Subcutaneous abdominal adipose tissue (tissue), 5 donors: Measurements from ENCODE around the gene TRAK2.

ENCODE experiments used
- H3K27ac ChIP-seq: one replicate; pipeline ENCODE4 v1.7.0; 2013; ENCODE audit warnings: low read depth, mild to moderate bottlenecking, inconsistent platforms, low read length, moderate library complexity
- H3K27me3 ChIP-seq, 5 donors: one replicate each; pipeline ENCODE4 v1.7.0; 2013; ENCODE audit warnings: low read length in 5 of 5, inconsistent platforms in 1 of 5; ENCODE audit not compliant: control insufficient read depth in 5 of 5, insufficient read depth in 4 of 5
- H3K36me3 ChIP-seq, 5 donors: one replicate each; pipeline ENCODE4 v1.7.0; 2013; ENCODE audit warnings: low read length in 5 of 5; ENCODE audit not compliant: control insufficient read depth in 5 of 5, insufficient read depth in 5 of 5
- H3K4me1 ChIP-seq, 5 donors: one replicate each; pipeline ENCODE4 v1.7.0; 2013; ENCODE audit warnings: low read length in 5 of 5, mild to moderate bottlenecking in 3 of 5, moderate library complexity in 1 of 5; ENCODE audit not compliant: control insufficient read depth in 5 of 5, insufficient read depth in 5 of 5
- H3K4me3 ChIP-seq, 5 donors: one replicate each; pipeline ENCODE4 v1.7.0; 2013; ENCODE audit warnings: low read length in 5 of 5, low read depth in 1 of 5
- H3K9ac ChIP-seq, 5 donors: one replicate each; pipeline ENCODE4 v1.7.0; 2013; ENCODE audit warnings: low read length in 5 of 5, mild to moderate bottlenecking in 4 of 5, moderate library complexity in 3 of 5
- H3K9me3 ChIP-seq, 5 donors: one replicate each; pipeline ENCODE4 v1.7.0; 2013; ENCODE audit warnings: low read length in 5 of 5; ENCODE audit not compliant: control insufficient read depth in 5 of 5
- donor health status: healthy.
- donor health status: healthy.
- donor health status: healthy.
- donor health status: healthy.
- donor health status: healthy.

TRAK2 gene

GRCh38 chr2:201349601-201350000, 101.7 kb downstream of the TRAK2 start:
- no peak overlapping the region for H3K9ac ChIP-seq
- no peaks in the 10 kb centered on the region for H3K9me3 ChIP-seq
- H3K4me1 ChIP-seq: peaks cover 2 to 21% (median 13%) of the 10 kb centered on the region in 5 donors
- peaks cover 0 to 20% (median 5%) of the 10 kb centered on the region in 5 donors for H3K36me3 ChIP-seq
- no peak overlapping the region for H3K27ac ChIP-seq
- no peak overlapping the region for H3K4me3 ChIP-seq
- H3K27me3 ChIP-seq: no peaks in the 10 kb centered on the region

DNA sequence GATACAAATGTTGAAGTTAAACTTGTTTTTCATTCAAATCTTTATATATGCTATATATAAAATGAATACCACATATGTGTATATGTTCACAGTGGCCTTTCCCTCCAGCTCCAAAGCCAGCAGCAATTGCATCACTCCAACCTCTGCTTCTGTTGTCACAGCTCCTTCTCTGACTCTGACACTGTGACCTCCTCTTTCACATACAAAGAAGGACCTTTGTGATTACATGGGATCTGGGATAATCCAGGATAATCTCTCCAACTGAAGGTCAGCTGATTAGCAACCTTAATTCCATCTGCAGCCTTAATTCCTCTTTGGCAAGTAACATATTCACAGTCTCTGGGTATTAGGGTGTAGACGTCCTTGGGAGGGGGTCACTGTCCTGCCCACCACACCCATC, 102.5 kb downstream of the TRAK2 start:
- no peak overlapping the region for H3K9ac ChIP-seq
- no peak overlapping the region for H3K4me3 ChIP-seq
- no peaks in the 10 kb centered on the region for H3K27me3 ChIP-seq
- peaks cover 0 to 21% (median 9%) of the 10 kb centered on the region in 5 donors for H3K36me3 ChIP-seq
- H3K27ac ChIP-seq: no peak overlapping the region
- no peaks in the 10 kb centered on the region for H3K9me3 ChIP-seq
- H3K4me1 ChIP-seq: peaks cover 2 to 18% (median 12%) of the 10 kb centered on the region in 5 donors

DNA sequence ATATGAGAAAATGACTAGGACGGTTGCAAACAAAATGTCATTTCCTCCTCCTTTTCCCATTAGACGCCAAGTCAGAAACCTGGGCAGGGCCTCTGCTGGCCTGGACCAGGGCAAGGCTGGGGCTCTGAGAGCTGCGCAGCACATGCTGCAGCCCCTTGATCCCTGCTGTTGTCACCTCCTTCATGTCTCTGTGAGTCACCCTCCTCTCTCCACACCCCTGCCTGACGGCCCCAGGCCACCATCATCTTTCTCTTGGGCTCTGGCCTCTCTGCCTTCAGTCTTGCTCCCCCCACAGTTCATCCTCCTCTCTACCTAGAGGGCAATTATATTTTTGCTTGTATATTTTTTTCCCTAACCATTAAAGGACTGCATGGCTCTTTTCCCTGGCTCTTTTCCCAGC, 104.1 kb downstream of the TRAK2 start:
- no peak overlapping the region for H3K27ac ChIP-seq
- no peak overlapping the region for H3K4me3 ChIP-seq
- peaks cover 0 to 2% (median under 1%) of the 10 kb centered on the region in 5 donors for H3K4me1 ChIP-seq
- no peaks in the 10 kb centered on the region for H3K27me3 ChIP-seq
- peaks cover 0 to 25% (median 16%) of the 10 kb centered on the region in 5 donors for H3K36me3 ChIP-seq
- no peak overlapping the region for H3K9ac ChIP-seq
- H3K9me3 ChIP-seq: no peaks in the 10 kb centered on the region

DNA sequence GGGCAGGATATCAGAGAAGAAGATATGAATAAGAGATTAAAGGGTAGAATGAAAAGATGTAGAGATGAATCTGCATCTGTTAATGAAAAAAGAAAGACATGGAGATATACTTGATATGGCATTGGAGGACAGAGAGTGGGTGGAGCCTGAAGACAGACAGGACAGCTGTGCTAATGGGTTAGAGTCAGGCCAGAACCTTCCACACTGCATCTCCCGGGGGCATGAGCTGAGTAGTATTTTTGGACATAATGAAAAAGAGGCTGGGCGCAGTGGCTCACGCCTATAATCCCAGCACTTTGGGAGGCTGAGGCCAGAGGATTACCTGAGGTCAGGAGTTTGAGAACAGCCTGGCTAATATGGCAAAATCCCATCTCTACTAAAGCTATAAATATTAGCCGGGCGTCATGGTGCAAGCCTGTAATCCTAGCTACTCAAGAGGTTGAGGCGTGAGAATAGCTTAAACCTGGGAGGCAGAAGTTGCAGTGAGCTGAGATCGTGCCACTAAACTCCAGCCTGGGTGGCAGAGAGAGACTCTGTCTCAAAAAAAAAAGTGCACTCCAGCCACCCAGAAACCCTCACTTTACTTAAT, 105.5 kb downstream of the TRAK2 start:
- no peaks in the 10 kb centered on the region for H3K27me3 ChIP-seq
- H3K27ac ChIP-seq: no peak overlapping the region
- H3K9me3 ChIP-seq: no peaks in the 10 kb centered on the region
- no peaks in the 10 kb centered on the region for H3K4me1 ChIP-seq
- peaks cover 0 to 22% (median 16%) of the 10 kb centered on the region in 5 donors for H3K36me3 ChIP-seq
- H3K4me3 ChIP-seq: no peak overlapping the region
- H3K9ac ChIP-seq: no peak overlapping the region

DNA sequence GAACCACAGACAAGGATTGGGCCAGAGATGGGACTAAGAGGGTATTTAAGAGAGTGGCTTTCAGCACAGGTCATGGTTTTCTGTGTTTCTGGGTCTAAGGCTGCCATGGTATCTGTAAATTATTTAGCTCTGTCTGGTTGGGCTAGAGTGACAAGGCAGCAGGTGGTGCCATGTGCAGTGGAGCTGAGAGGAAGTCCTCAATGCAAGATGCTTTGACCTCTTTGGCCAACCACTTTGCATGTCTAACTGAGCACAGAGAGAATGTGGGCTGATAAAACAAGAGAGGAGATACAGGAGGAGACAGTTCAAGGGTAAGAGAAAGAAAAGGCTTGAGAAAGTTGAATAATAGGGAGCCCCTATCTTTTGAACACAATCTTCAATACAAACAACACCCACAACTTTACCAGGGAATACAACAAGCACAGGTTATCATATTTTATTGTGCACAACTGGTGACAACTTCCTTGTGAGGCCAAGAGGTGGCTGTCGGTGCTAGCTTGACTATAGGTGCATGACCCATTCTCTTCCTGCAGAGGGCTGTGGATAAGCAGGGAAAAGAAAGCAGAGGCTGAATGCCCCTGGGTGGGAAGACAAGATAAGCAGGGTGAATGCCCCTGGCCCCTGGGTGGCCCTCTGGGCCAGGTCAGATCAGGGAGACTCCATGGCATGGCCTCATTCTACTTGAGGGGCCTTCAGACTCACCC, 106.4 kb downstream of the TRAK2 start:
- peaks cover 0 to 24% (median 16%) of the 10 kb centered on the region in 5 donors for H3K36me3 ChIP-seq
- H3K4me3 ChIP-seq: no peak overlapping the region
- H3K4me1 ChIP-seq: no peaks in the 10 kb centered on the region
- no peak overlapping the region for H3K9ac ChIP-seq
- no peaks in the 10 kb centered on the region for H3K9me3 ChIP-seq
- no peaks in the 10 kb centered on the region for H3K27me3 ChIP-seq
- H3K27ac ChIP-seq: no peak overlapping the region

DNA sequence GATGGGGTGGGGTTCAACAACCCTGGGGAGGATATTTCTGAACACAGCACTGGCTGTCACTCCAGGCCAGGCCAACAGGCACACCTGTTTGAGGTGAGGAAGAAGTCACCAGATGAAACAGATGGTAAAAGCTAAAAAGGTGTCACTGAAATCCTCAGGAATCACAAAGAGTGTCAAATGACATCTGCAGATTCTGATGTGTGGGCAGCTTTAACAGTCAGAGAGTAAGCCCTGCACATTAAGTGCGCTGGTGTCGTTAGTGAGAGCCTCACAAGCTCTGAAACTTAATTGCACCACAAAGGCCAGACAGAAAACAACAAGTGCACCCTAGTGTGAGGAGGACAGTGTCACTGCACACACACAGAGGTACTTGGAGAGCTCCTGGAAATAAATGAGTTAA, 107.7 kb downstream of the TRAK2 start:
- H3K27ac ChIP-seq: no peak overlapping the region
- H3K4me3 ChIP-seq: no peak overlapping the region
- no peak overlapping the region for H3K9ac ChIP-seq
- no peaks in the 10 kb centered on the region for H3K9me3 ChIP-seq
- no peaks in the 10 kb centered on the region for H3K27me3 ChIP-seq
- H3K36me3 ChIP-seq: peaks cover 0 to 20% (median 16%) of the 10 kb centered on the region in 5 donors
- H3K4me1 ChIP-seq: no peaks in the 10 kb centered on the region

DNA sequence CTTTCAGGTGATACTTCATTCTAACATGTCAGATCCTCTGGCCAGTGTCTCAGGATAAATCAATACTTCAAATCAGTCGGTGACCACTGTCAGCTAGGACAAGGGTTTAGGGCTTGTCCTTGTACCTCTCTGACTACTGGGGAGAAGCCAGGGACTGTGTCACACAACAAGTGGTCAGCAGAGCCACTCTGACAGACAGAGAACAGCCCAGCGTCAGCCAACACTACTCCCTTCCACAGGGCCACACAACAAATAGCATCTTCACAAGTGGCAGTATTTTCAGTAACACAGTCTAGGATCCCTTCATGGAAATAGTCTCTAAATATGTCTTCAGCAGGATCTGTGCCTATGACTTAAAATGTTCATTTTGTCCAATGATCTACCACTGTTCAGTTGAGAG, 108.3 kb downstream of the TRAK2 start:
- H3K9ac ChIP-seq: no peak overlapping the region
- H3K27ac ChIP-seq: no peak overlapping the region
- no peaks in the 10 kb centered on the region for H3K9me3 ChIP-seq
- no peaks in the 10 kb centered on the region for H3K27me3 ChIP-seq
- H3K36me3 ChIP-seq: peaks cover 0 to 18% (median 15%) of the 10 kb centered on the region in 5 donors
- no peak overlapping the region for H3K4me3 ChIP-seq
- H3K4me1 ChIP-seq: no peaks in the 10 kb centered on the region

DNA sequence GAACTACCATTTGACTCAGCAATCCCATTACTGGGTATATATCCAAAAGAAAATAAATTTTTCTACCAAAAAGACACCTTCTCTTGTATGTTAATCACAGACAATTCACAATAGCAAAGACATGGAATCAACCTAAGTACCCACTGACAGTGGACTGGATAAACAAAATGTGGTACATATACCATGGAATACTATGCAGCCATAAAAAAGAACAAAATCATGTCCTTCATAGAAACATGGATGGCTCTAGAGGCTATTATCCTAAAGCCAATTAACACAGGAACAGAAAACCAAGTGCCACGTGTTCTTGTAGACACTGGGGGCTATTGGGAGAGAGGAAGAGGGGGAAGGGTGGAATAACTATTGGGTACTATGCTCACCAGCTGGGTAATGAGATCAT, 121.8 kb downstream of the TRAK2 start:
- Histone ChIP-seq H3K9ac (no peak overlapping the region), H3K36me3 (peaks cover 0 to 16% (median 0%) of the 10 kb centered on the region in 5 donors), H3K9me3 (peaks cover 0 to 14% (median 0%) of the 10 kb centered on the region in 5 donors), H3K27me3 (no peaks in the 10 kb centered on the region), H3K27ac (no peak overlapping the region), H3K4me1 (no peaks in the 10 kb centered on the region), H3K4me3 (no peak overlapping the region)

DNA sequence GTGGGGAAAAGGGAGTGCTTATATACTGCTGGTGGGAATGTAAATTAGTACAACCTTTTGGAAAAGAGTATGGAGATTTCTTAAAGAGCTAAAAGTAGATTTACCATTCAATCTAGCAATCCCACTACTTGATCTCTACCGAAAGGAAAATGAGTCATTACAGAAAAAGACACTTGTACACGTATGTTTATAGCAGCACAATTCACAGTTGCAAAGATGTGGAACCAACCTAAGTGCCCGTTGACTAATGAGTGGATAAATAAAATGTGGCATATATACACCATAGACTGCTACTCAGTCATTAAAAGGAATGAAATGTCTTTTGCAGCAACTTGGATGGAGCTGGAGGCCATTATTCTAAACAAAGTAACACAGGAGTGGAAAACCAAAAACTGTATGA, 123.6 kb downstream of the TRAK2 start:
- H3K9ac ChIP-seq: no peak overlapping the region
- peaks cover 0 to 20% (median 0%) of the 10 kb centered on the region in 5 donors for H3K36me3 ChIP-seq
- no peaks in the 10 kb centered on the region for H3K4me1 ChIP-seq
- H3K4me3 ChIP-seq: no peak overlapping the region
- H3K9me3 ChIP-seq: peaks cover 0 to 22% (median 6%) of the 10 kb centered on the region in 5 donors
- no peaks in the 10 kb centered on the region for H3K27me3 ChIP-seq
- no peak overlapping the region for H3K27ac ChIP-seq
